GM12875 (cell line): ENCODE measurements around the gene EYA3.

Experiments used
- H3K4me3 ChIP-seq: one replicate; pipeline ENCODE4 v1.5.1; 2011; ENCODE audit warnings: low read depth, low read length, control low read depth
- TF ChIP-seq, protein P1 (sequence below): IDR thresholded peaks from 2 replicates; pipeline ENCODE4 v1.5.1; 2011; ENCODE audit warnings: low read depth, mild to moderate bottlenecking, control low read depth, inconsistent platforms, low read length, moderate library complexity, borderline replicate concordance; ENCODE audit not compliant: insufficient read depth

EYA3 gene

DNA sequence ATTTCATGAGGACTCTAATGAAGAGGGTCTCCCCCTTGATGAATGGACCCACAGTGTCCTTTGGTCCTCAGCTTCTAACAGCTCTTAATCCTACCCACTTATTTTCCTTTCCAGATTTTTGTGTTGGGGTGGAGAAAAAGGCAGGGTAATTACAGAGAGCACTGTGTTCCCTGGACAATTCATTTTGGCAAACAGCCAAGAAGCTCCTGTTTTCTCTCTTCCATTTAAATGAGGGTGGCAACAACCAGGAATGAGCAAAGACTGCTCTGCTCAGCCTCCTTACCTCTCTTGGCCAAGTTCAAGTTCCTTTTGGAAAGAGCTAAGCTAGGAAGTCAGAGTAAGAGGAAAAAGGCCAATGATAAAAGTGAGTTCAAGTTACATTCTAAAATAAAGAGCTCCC lies 116.7 kb downstream of the EYA3 start:
- TF ChIP-seq, protein P1, sequence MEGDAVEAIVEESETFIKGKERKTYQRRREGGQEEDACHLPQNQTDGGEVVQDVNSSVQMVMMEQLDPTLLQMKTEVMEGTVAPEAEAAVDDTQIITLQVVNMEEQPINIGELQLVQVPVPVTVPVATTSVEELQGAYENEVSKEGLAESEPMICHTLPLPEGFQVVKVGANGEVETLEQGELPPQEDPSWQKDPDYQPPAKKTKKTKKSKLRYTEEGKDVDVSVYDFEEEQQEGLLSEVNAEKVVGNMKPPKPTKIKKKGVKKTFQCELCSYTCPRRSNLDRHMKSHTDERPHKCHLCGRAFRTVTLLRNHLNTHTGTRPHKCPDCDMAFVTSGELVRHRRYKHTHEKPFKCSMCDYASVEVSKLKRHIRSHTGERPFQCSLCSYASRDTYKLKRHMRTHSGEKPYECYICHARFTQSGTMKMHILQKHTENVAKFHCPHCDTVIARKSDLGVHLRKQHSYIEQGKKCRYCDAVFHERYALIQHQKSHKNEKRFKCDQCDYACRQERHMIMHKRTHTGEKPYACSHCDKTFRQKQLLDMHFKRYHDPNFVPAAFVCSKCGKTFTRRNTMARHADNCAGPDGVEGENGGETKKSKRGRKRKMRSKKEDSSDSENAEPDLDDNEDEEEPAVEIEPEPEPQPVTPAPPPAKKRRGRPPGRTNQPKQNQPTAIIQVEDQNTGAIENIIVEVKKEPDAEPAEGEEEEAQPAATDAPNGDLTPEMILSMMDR: no peak
- H3K4me3 ChIP-seq: no peak overlapping the region

DNA sequence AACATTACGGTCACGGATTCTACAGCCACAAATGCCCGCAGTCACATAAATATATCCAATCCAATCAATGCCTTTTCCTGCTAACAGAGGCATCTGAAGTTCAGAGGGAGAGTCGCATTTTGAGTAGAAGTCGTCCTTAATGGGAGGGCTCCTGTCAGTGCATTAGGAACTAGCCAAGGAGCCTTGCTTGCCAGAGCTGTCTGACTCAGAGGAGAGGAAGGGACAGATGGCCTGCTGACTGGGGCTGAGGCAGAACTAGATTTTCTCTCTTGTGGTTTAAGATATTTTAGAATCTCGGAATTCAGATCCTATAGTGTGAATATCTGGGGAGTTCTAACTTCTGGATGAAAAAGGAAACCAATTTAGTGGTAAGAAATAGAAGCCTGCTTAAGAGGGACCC lies 118.0 kb downstream of the EYA3 start:
- TF ChIP-seq, protein P1: no peak
- H3K4me3 ChIP-seq: no peak overlapping the region

DNA sequence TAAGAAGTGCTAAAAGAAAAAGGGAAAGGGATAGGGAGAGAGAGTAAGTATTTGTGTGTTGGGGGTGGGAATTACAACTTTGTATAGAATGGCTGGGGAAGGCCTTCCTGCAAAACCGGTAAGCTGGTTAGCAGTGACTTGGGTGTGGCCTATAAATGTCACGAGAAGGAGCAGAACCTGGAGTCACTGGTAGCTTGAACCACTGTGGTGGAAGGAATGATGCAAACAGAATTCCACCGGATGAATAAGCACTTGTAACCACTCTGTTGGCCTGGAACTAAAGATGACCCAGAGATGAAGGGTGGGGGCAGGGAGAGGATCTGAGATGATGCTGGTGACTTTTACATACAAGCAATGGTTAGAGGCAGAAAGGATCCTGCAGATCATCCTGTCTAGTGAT lies 119.7 kb downstream of the EYA3 start:
- TF ChIP-seq, protein P1: no peak
- no peak overlapping the region for H3K4me3 ChIP-seq

DNA sequence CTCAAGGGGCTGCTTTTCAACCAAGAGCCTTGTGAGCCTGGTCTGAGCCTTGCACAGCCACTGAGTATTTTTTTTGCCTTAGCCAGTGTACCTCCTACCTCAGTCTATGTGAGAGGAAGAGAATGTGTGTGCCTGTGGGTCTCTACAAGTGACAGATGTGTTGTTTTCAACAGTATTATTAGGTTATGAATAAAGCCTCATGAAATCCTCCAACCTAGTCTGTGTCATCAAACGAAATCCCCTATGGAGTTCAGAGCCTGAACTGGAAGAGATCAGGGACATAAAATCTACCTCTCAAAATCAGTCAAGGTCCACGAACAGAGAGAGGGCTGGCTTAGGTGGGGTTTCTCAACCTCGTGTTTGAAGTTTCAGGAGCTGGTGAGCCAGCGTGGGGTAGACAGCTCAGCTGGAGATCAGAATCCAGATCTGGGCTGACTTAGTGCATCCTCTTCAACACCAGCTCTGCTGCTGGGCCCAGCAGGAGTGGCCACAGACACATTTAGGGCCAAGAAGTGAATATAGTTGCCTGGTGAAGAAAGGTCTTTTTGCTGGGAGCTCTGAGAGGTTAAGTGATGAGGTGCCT lies 120.4 kb downstream of the EYA3 start:
- TF ChIP-seq, protein P1: no peak
- H3K4me3 ChIP-seq: no peak overlapping the region

DNA sequence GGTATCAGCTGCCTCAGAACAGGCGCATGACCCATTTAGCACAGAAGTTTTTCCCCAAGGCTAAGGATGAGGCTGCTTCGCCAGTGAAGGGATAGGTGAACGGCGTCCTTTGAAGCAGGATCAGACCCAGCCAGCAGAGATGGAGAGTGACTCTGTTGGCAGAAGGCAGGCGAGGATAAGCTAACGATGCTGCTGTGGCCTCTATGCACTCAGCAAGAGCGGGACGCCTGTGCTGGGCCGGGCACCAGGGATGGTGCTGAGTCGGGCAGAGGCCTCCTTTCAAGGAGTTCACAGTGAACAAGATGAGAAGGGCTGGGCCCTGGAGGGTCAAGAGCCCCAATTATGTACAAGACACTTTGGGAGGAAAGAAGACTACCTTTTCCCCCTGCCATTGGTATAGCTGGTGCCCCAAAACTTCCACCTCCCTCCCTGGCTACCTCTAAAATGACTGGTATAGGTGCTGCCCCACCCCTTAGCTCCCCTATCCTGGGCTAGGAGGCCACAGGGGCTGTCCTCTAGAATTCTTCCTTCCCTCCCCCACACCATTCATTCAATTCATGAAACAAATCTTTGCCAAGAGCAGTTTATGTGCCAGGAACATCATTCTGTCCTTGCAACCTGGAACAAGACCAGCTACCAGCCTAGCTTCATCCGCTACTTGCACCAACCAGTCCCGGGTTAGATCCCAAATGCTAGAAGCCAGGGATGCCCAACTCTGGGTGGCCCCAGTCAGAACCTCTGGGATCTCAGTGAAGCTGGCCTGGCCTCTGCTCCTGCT lies 121.1 kb downstream of the EYA3 start:
- TF ChIP-seq, protein P1: no peak
- no peak overlapping the region for H3K4me3 ChIP-seq

DNA sequence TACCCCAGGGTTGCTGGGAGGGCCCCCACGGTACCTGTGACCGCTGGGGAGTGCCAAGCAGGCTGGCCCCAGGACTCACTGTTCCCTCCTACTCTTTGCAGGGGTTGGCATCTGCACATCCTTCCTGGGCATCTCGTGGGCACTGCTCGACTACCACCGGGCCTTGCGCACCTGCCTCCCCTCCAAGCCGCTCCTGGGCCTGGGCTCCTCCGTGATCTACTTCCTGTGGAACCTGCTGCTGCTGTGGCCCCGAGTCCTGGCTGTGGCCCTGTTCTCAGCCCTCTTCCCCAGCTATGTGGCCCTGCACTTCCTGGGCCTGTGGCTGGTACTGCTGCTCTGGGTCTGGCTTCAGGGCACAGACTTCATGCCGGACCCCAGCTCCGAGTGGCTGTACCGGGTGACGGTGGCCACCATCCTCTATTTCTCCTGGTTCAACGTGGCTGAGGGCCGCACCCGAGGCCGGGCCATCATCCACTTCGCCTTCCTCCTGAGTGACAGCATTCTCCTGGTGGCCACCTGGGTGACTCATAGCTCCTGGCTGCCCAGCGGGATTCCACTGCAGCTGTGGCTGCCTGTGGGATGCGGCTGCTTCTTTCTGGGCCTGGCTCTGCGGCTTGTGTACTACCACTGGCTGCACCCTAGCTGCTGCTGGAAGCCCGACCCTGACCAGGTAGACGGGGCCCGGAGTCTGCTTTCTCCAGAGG lies 121.9 kb downstream of the EYA3 start:
- TF ChIP-seq, protein P1: no peak
- no peak overlapping the region for H3K4me3 ChIP-seq
